ENCODE measurements around the gene GLRX5. TPM values are rescaled to one million over a fixed set of nuclear protein-coding genes. Genes with fewer than 3 reads are reported as not detected.

GLRX5 gene
- total RNA-seq, 1 experiment from 2014 or later, result 62.2 TPM

GRCh38 chr14:95505030-95505589 is 29.7 kb upstream of the GLRX5 start:
- Histone ChIP-seq H2BK120ac (ENCODE audit: low read depth, low read length, poor library complexity, severe bottlenecking) (no peak overlapping the region), H3K27me3 (ENCODE audit: insufficient read depth, low read length) (no peaks in the 10 kb centered on the region), H3K27ac (ENCODE audit: insufficient read length, low read depth, low read length) (no peak overlapping the region), H3K9ac (ENCODE audit: extremely low read depth, insufficient read length, low read length) (no peak overlapping the region), H3K9me3 (ENCODE audit: control insufficient read depth, low read depth, low read length) (no peaks in the 10 kb centered on the region), H3K56ac (ENCODE audit: insufficient read length, low read depth, low read length) (no peak overlapping the region), H2BK15ac (ENCODE audit: low read depth, low read length) (no peak overlapping the region), H2BK5ac (ENCODE audit: insufficient read length, low read length) (no peak overlapping the region), H2BK12ac (ENCODE audit: insufficient read length, low read depth, low read length) (no peak overlapping the region), H3K4me2 (ENCODE audit: insufficient read depth, insufficient read length, low read length) (no peak overlapping the region), H3K79me2 (ENCODE audit: insufficient read depth, low read length) (no peaks in the 10 kb centered on the region), H3K23me2 (ENCODE audit: insufficient read length, low read depth, low read length, poor library complexity, severe bottlenecking) (no peaks in the 10 kb centered on the region), H3K14ac (ENCODE audit: insufficient read depth, low read length) (no peak overlapping the region), H3T11ph (ENCODE audit: low read length) (no peak overlapping the region), H3K4ac (ENCODE audit: low read depth, low read length) (no peak overlapping the region), H2AK5ac (ENCODE audit: insufficient read length, low read length) (no peak overlapping the region), H3K79me1 (ENCODE audit: insufficient read depth, low read depth, low read length, poor library complexity, severe bottlenecking) (no peaks in the 10 kb centered on the region), H4K91ac (ENCODE audit: insufficient read length, low read depth, low read length) (no peak overlapping the region), H3K4me1 (ENCODE audit: insufficient read depth, low read length) (no peaks in the 10 kb centered on the region), H4K5ac (ENCODE audit: insufficient read length, low read depth, low read length) (no peak overlapping the region), H4K8ac (replicated peaks; ENCODE audit: insufficient read length, low read depth, low read length) (no peak overlapping the region), H4K20me1 (ENCODE audit: control insufficient read depth, insufficient read depth, insufficient read length) (peaks cover 2% of the 10 kb centered on the region), H3K23ac (ENCODE audit: insufficient read length, low read depth, low read length) (no peak overlapping the region), H2BK20ac (ENCODE audit: low read depth, low read length, poor library complexity, severe bottlenecking) (no peak overlapping the region), H2AFZ (ENCODE audit: low read length) (no peak overlapping the region), H3K18ac (ENCODE audit: insufficient read length, low read depth, low read length) (no peak overlapping the region)
- H3K4me3 Mint-ChIP-seq, result no peak overlapping the region
- no peak for DNase-seq
- no peaks in the 10 kb centered on the region for H3K9me3 Mint-ChIP-seq
- H3K36me3 Mint-ChIP-seq (ENCODE audit: insufficient read depth in 1 of 3, low read depth in 3 of 3), result no peaks in the 10 kb centered on the region
- no CpG with 5 or more reads among the region's 17 CpGs for WGBS (ENCODE audit: extremely low coverage, insufficient read length, low lambda C conversion rate)
- peaks cover 5% of the 10 kb centered on the region in 2 experiments for H3K4me1 Mint-ChIP-seq
- peaks cover 18% of the 10 kb centered on the region for H3K27me3 Mint-ChIP-seq (ENCODE audit: low read depth)
- no peak overlapping the region; a peak in 1 of 7 replicates for H3K27ac Mint-ChIP-seq
- TF ChIP-seq CTCF (conservative IDR thresholded peaks at IDR 0.05), result no peak
